Measurements from ENCODE around the gene TES.

DNA sequence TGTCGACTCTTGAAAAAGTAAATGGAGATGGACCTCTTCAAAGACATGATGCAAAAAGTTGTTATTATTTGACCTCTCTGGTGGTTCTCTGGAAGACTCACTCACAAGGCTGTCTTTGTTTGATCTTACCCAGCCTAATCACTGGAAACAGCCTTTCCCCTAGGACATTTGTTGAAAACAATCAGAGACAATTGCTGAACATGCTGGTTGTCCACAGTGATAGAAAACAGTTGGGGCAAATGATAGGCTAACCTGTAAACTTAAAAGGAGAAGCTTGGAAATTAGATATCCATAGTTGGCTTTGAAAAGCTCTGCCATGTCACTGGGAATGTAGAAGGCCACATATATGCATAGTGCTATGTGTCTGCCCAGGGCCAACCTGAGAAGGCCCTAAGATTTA lies 22.9 kb upstream of the TES start:
- TF ChIP-seq CTCF (IDR thresholded peaks at IDR 0.05) = no peak
- no peak for TF ChIP-seq POLR2A (IDR thresholded peaks at IDR 0.05)

Measured in right lobe of liver (tissue), 4 donors.